IPS DF 6.9 (cell line): Measurements from ENCODE around the gene GALNT4.

Experiments used
- DNase-seq: peaks from one replicate; pipeline ENCODE4 v3.0.0-alpha.2; 2013; ENCODE audit warnings: low read depth, low spot score
- H3K27ac ChIP-seq: one replicate; pipeline ENCODE4 v1.5.1; 2013; ENCODE audit warnings: low read length, control low read depth
- H3K27me3 ChIP-seq: 2 replicates; pipeline ENCODE4 v1.6.1; 2013; ENCODE audit warnings: mild to moderate bottlenecking, low read length; ENCODE audit not compliant: control insufficient read depth, insufficient read depth
- H3K36me3 ChIP-seq: 2 replicates; pipeline ENCODE4 v1.6.1; 2013; ENCODE audit warnings: low read length; ENCODE audit not compliant: control insufficient read depth, insufficient read depth
- H3K4me1 ChIP-seq: 2 replicates; pipeline ENCODE4 v1.6.1; 2013; ENCODE audit warnings: low read length; ENCODE audit not compliant: control insufficient read depth, insufficient read depth
- H3K4me3 ChIP-seq: 2 replicates; pipeline ENCODE4 v1.5.1; 2013; ENCODE audit warnings: mild to moderate bottlenecking, low read length
- H3K9me3 ChIP-seq: 2 replicates; pipeline ENCODE4 v1.6.1; 2013; ENCODE audit warnings: low read length, inconsistent platforms; ENCODE audit not compliant: control insufficient read depth, insufficient read depth
- WGBS: extraction: QIAGEN DNeasy Blood & Tissue Kit; methylation state at CpG from one replicate; pipeline ENCODE4 v1.1.7; 2013; ENCODE audit warnings: mixed read lengths, missing lambda C conversion rate; ENCODE audit not compliant: insufficient read length, insufficient coverage; 5-methylcytosine and 5-hydroxymethylcytosine counted together

The GALNT4 gene

DNA sequence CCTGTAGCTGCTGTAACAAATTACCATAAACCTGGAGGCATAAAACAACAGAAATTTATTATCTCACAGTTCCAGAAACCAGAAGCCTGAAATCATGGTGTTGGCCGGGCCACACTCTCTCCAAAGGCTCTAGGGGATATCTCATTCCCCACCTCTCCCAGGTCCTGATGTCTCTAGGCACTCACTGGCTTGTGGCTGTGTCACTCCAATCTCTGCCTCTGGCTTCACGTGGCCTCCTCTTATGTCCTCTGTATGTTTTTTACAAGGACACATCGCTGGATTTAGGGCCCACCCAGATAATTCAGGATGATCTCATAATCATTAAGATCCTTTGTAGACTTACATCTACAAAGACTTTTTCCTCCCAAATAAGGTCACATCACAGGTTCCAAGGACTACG is 8.0 kb downstream of the GALNT4 start:
- WGBS: no CpG with 5 or more reads among the region's 4 CpGs
- H3K27ac ChIP-seq: no peak overlapping the region

DNA sequence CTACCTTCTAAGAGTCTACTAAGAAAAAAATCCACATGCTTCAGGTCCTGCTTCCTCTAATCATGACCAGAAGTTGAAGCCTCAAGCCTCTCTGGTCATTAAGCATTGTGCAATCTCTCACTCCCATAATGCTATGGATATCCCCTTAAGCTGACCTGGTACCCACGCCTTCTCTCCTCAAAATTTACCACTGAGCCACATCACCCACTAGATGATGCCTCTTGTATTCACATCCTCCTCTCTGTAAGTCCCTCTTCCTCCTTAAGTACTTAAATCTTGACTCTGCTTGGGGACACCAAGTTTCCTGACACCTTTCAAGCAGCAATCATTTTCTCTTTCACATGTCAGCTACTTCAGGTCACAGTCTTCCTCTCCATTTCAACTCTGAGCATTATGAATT is 9.8 kb downstream of the GALNT4 start:
- DNase-seq: no peak
- Histone ChIP-seq H3K27me3 (no peaks in the 10 kb centered on the region), H3K4me1 (no peaks in the 10 kb centered on the region), H3K36me3 (no peaks in the 10 kb centered on the region), H3K9me3 (no peaks in the 10 kb centered on the region), H3K27ac (no peak overlapping the region), H3K4me3 (no peak overlapping the region)
- no CpG with 5 or more reads among the region's 1 CpG for WGBS

More for the DNA sequence above, 8.0 kb downstream of the GALNT4 start:
- H3K27me3 ChIP-seq: no peaks in the 10 kb centered on the region
- H3K36me3 ChIP-seq: no peaks in the 10 kb centered on the region
- DNase-seq: no peak
- H3K4me3 ChIP-seq: no peak overlapping the region
- no peaks in the 10 kb centered on the region for H3K9me3 ChIP-seq
- H3K4me1 ChIP-seq: no peaks in the 10 kb centered on the region

GRCh38 chr12:89513544-89513943 is 11.1 kb downstream of the GALNT4 start:
- no peak overlapping the region for H3K4me3 ChIP-seq
- no peaks in the 10 kb centered on the region for H3K4me1 ChIP-seq
- no peak for DNase-seq
- no peaks in the 10 kb centered on the region for H3K27me3 ChIP-seq
- H3K27ac ChIP-seq: no peak overlapping the region
- no CpG with 5 or more reads among the region's 4 CpGs for WGBS
- H3K36me3 ChIP-seq: no peaks in the 10 kb centered on the region
- H3K9me3 ChIP-seq: no peaks in the 10 kb centered on the region

DNA sequence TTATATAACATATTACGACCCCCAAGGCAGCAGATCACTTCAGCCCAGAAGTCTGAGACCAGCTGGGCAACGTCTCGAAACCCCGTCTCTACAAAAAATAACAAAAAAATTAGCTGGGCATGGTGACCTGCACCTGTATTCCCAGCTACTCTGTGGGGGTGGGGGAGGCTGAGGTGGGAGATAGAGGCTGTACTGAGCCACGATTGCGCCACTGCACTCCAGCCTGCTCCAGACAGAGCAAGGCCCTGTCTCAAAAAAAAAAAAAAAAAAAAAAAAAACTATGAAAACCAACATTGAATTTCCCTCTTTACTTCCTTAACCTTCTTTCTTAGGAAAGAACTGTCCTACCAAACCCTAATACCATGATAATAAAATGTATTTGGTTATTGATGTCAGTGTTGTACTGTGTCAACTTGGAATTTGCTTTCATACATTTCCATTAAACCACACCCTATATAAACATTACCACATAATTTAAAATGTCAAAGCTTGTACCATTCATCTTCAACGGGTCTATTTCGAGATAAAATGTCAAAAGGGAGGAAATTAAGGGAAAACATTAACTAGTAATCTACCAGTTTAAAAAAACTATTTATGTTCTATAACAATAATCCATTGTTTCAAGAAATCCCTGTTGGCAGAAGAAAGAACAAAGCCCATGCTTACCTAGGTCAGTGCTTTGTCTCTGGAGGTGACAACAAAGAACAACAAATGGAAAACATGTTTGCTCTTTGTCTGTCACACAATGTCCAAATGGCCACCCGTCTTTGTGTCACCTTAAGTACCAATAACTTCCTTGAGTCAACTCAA is 17.4 kb downstream of the GALNT4 start:
- H3K4me1 ChIP-seq: no peaks in the 10 kb centered on the region
- 100% methylated on average over 1 of the region's 9 CpGs for WGBS
- no peak for DNase-seq

DNA sequence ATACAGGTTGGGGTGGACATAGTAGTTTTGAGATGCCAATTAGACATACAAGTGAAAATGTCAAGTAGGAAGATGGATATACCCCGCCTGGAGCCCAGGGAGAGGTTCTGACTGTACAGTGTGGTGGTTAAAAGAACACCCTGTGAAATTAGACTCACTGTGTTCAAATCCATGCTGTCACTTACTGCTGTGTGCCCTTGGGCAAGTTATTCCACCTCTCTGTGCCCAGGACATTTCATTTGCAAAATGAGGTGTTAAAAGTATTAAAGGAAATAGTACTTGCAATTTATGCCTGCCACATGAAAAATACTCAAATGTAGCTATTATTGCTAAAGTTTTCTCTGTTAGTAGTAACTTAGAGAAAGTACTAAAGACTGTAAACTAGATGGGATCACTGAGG is 18.5 kb downstream of the GALNT4 start:
- no CpG with 5 or more reads among the region's 1 CpG for WGBS
- no peak overlapping the region for H3K27ac ChIP-seq
- no peaks in the 10 kb centered on the region for H3K27me3 ChIP-seq
- DNase-seq: no peak
- no peak overlapping the region for H3K4me3 ChIP-seq
- no peaks in the 10 kb centered on the region for H3K36me3 ChIP-seq
- H3K9me3 ChIP-seq: no peaks in the 10 kb centered on the region
- H3K4me1 ChIP-seq: no peaks in the 10 kb centered on the region

More for the DNA sequence above, 17.4 kb downstream of the GALNT4 start:
- Histone ChIP-seq H3K9me3 (no peaks in the 10 kb centered on the region), H3K36me3 (no peaks in the 10 kb centered on the region), H3K27ac (no peak overlapping the region), H3K4me3 (no peak overlapping the region), H3K27me3 (no peaks in the 10 kb centered on the region)

- Histone ChIP-seq H3K4me3 (no peak overlapping the region), H3K9me3 (no peaks in the 10 kb centered on the region), H3K4me1 (no peaks in the 10 kb centered on the region), H3K27me3 (no peaks in the 10 kb centered on the region), H3K27ac (no peak overlapping the region), H3K36me3 (no peaks in the 10 kb centered on the region)
- DNase-seq: no peak
- WGBS: 100% methylated on average over 1 of the region's 6 CpGs
Measured at GRCh38 chr12:89504560-89505346, 19.8 kb downstream of the GALNT4 start.

GRCh38 chr12:89501793-89502192 is 22.8 kb downstream of the GALNT4 start:
- H3K4me3 ChIP-seq: no peak overlapping the region
- no peak for DNase-seq

GRCh38 chr12:89499857-89500256 is 24.7 kb downstream of the GALNT4 start:
- no peaks in the 10 kb centered on the region for H3K27me3 ChIP-seq
- WGBS: no CpG with 5 or more reads among the region's 19 CpGs

More at GRCh38 chr12:89501793-89502192, 22.8 kb downstream of the GALNT4 start:
- no peaks in the 10 kb centered on the region for H3K9me3 ChIP-seq
- H3K36me3 ChIP-seq: no peaks in the 10 kb centered on the region
- peaks cover 2% of the 10 kb centered on the region; the same call in 1 of the 2 replicates for H3K4me1 ChIP-seq
- no peaks in the 10 kb centered on the region for H3K27me3 ChIP-seq
- H3K27ac ChIP-seq: no peak overlapping the region

DNA sequence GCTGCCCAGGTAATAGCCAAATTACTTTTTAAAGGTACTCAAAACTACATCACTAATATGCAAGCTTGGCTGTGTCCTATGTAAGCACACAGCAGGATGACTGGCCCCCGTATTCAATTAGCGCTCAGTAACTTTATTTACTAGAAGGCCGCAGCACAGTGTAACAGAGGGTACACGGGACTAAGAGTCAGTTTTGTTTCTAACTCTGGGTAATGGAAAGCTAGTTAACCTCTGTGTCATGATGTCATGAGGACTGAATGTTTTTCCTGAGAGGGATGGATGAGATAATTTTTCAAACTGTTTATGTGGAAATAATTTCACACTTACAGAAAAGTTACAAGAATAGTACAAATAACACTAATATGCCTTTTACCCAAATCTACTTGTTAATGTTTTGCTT is 27.1 kb downstream of the GALNT4 start:
- no peak for DNase-seq
- no peaks in the 10 kb centered on the region for H3K36me3 ChIP-seq
- H3K27me3 ChIP-seq: no peaks in the 10 kb centered on the region
- H3K4me3 ChIP-seq: no peak overlapping the region
- peaks cover 2% of the 10 kb centered on the region; the same call in 1 of the 2 replicates for H3K4me1 ChIP-seq
- H3K27ac ChIP-seq: no peak overlapping the region
- H3K9me3 ChIP-seq: no peaks in the 10 kb centered on the region
- no CpG with 5 or more reads among the region's 4 CpGs for WGBS

More at GRCh38 chr12:89499857-89500256, 24.7 kb downstream of the GALNT4 start:
- no peak overlapping the region for H3K27ac ChIP-seq
- H3K9me3 ChIP-seq: no peaks in the 10 kb centered on the region
- H3K4me1 ChIP-seq: peaks cover 2% of the 10 kb centered on the region; the same call in 1 of the 2 replicates
- no peak for DNase-seq
- H3K4me3 ChIP-seq: no peak overlapping the region
- no peaks in the 10 kb centered on the region for H3K36me3 ChIP-seq

DNA sequence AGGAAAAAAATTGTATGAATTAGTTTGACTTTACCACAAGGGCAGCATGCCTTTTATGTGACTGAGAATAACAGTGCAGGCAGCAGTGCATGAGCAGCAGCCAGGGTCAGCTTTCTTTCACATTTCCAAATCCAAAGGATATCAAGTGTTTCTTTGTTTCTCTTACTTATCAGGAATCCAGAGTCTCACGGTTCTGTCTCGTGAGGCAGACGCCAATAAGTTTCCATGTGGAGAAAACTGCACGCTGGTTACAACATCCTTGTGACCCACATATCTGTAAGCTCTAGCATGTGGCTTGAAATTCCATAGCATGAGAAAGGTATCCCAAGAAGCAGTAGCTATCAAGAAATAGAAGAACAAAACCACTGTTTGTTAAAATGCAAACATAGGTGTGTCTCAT is 27.6 kb downstream of the GALNT4 start:
- Histone ChIP-seq H3K9me3 (no peaks in the 10 kb centered on the region), H3K36me3 (no peaks in the 10 kb centered on the region), H3K4me1 (peaks cover 2% of the 10 kb centered on the region; the same call in 1 of the 2 replicates), H3K4me3 (no peak overlapping the region), H3K27me3 (no peaks in the 10 kb centered on the region), H3K27ac (no peak overlapping the region)
- no peak for DNase-seq
- WGBS: no CpG with 5 or more reads among the region's 4 CpGs
